HEK293 (cell line): Measurements from ENCODE around the gene ANKRD44.

Experiments used
- BCL11A ChIP-seq: fragments of 450-650 bp; formaldehyde crosslinking; IDR thresholded peaks from 2 replicates; pipeline ENCODE4 v1.5.1; 2016; ENCODE audit warnings: low read depth, missing biosample characterization, missing genetic modification characterization
- ELK4 ChIP-seq: IDR thresholded peaks from 2 replicates; pipeline ENCODE4 v1.6.1; 2011; ENCODE audit warnings: mild to moderate bottlenecking, low read depth, low read length, borderline replicate concordance
- ZFP3 ChIP-seq: fragments of 450-650 bp; formaldehyde crosslinking; IDR thresholded peaks from 2 replicates; pipeline ENCODE4 v1.5.1; 2016; ENCODE audit warnings: low read depth, missing biosample characterization, missing genetic modification characterization
- ZNF24 ChIP-seq: fragments of 450-650 bp; formaldehyde crosslinking; IDR thresholded peaks from 2 replicates; pipeline ENCODE4 v1.5.1; 2016; ENCODE audit warnings: missing biosample characterization, missing genetic modification characterization
- ZNF544 ChIP-seq: fragments of 450-650 bp; formaldehyde crosslinking; IDR thresholded peaks from 2 replicates; pipeline ENCODE4 v1.5.0; 2017; ENCODE audit warnings: missing biosample characterization, missing genetic modification characterization
- ZNF596 ChIP-seq: fragments of 450-650 bp; IDR thresholded peaks from 2 replicates; pipeline ENCODE4 v1.5.0; 2018; ENCODE audit warnings: missing biosample characterization, mild to moderate bottlenecking, missing genetic modification characterization, moderate library complexity
- ZSCAN30 ChIP-seq: fragments of 450-650 bp; IDR thresholded peaks from 2 replicates; pipeline ENCODE4 v1.5.1; 2018; ENCODE audit warnings: missing biosample characterization, mild to moderate bottlenecking, missing genetic modification characterization, moderate library complexity
- TF ChIP-seq, protein P1 (sequence below): fragments of 450-650 bp; formaldehyde crosslinking; IDR thresholded peaks from 2 replicates; pipeline ENCODE4 v1.5.1; 2016; ENCODE audit warnings: missing biosample characterization, missing genetic modification characterization
- TF ChIP-seq, protein P2 (sequence below): fragments of 450-650 bp; formaldehyde crosslinking; conservative IDR thresholded peaks from 2 replicates; pipeline ENCODE4 v1.5.1; 2016; ENCODE audit warnings: low read depth, missing biosample characterization, missing genetic modification characterization

- TF ChIP-seq ZFP3 (no peak), BCL11A (tag by site-specific recombination) (no peak), ELK4 (no peak), ZNF24 (tag by site-specific recombination) (no peak), ZNF596 (tag by site-specific recombination) (no peak), ZSCAN30 (tag by site-specific recombination) (no peak), ZNF544 (tag by site-specific recombination) (no peak)
- TF ChIP-seq, protein P1, sequence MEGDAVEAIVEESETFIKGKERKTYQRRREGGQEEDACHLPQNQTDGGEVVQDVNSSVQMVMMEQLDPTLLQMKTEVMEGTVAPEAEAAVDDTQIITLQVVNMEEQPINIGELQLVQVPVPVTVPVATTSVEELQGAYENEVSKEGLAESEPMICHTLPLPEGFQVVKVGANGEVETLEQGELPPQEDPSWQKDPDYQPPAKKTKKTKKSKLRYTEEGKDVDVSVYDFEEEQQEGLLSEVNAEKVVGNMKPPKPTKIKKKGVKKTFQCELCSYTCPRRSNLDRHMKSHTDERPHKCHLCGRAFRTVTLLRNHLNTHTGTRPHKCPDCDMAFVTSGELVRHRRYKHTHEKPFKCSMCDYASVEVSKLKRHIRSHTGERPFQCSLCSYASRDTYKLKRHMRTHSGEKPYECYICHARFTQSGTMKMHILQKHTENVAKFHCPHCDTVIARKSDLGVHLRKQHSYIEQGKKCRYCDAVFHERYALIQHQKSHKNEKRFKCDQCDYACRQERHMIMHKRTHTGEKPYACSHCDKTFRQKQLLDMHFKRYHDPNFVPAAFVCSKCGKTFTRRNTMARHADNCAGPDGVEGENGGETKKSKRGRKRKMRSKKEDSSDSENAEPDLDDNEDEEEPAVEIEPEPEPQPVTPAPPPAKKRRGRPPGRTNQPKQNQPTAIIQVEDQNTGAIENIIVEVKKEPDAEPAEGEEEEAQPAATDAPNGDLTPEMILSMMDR: no peak
- TF ChIP-seq, protein P2, sequence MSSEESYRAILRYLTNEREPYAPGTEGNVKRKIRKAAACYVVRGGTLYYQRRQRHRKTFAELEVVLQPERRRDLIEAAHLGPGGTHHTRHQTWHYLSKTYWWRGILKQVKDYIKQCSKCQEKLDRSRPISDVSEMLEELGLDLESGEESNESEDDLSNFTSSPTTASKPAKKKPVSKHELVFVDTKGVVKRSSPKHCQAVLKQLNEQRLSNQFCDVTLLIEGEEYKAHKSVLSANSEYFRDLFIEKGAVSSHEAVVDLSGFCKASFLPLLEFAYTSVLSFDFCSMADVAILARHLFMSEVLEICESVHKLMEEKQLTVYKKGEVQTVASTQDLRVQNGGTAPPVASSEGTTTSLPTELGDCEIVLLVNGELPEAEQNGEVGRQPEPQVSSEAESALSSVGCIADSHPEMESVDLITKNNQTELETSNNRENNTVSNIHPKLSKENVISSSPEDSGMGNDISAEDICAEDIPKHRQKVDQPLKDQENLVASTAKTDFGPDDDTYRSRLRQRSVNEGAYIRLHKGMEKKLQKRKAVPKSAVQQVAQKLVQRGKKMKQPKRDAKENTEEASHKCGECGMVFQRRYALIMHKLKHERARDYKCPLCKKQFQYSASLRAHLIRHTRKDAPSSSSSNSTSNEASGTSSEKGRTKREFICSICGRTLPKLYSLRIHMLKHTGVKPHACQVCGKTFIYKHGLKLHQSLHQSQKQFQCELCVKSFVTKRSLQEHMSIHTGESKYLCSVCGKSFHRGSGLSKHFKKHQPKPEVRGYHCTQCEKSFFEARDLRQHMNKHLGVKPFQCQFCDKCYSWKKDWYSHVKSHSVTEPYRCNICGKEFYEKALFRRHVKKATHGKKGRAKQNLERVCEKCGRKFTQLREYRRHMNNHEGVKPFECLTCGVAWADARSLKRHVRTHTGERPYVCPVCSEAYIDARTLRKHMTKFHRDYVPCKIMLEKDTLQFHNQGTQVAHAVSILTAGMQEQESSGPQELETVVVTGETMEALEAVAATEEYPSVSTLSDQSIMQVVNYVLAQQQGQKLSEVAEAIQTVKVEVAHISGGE (tag by site-specific recombination): no peak
These were observed 118.6 kb downstream of the ANKRD44 start for GRCh38 chr2:197191940-197192322.
